ENCODE data around the gene INO80. TPM values are rescaled to one million over a fixed set of nuclear protein-coding genes. Genes with fewer than 3 reads are reported as not detected.

INO80 gene
- total RNA-seq, 4 donors from 2014 or later, result 29.4 to 45.9 (median 41.0) TPM

- peaks cover 57% of the 10 kb centered on the region for H3K4me1 ChIP-seq
- H3K9me3 ChIP-seq, result no peaks in the 10 kb centered on the region
- peak overlapping the region; percentile 65 for H3K4me3 ChIP-seq
- DNase-seq (ENCODE audit: low spot score in 2 of 2), result peak in 1 of 2 donors; percentile 73
- no peak overlapping the region for H3K27ac ChIP-seq
- H3K27me3 ChIP-seq, result peaks cover 75% of the 10 kb centered on the region
- TF ChIP-seq POLR2A (IDR thresholded peaks at IDR 0.05) (no peak), POLR2AphosphoS5 (IDR thresholded peaks at IDR 0.05) (no peak), EP300 (IDR thresholded peaks at IDR 0.05) (no peak)
- TF ChIP-seq, protein P1, sequence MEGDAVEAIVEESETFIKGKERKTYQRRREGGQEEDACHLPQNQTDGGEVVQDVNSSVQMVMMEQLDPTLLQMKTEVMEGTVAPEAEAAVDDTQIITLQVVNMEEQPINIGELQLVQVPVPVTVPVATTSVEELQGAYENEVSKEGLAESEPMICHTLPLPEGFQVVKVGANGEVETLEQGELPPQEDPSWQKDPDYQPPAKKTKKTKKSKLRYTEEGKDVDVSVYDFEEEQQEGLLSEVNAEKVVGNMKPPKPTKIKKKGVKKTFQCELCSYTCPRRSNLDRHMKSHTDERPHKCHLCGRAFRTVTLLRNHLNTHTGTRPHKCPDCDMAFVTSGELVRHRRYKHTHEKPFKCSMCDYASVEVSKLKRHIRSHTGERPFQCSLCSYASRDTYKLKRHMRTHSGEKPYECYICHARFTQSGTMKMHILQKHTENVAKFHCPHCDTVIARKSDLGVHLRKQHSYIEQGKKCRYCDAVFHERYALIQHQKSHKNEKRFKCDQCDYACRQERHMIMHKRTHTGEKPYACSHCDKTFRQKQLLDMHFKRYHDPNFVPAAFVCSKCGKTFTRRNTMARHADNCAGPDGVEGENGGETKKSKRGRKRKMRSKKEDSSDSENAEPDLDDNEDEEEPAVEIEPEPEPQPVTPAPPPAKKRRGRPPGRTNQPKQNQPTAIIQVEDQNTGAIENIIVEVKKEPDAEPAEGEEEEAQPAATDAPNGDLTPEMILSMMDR (IDR thresholded peaks at IDR 0.05), result no peak
- no peaks in the 10 kb centered on the region for H3K36me3 ChIP-seq
- WGBS, result 0% methylated on average over 6 of the region's 56 CpGs
Measured at GRCh38 chr15:40929660-40930429, 186.2 kb downstream of the INO80 start.

Other genes starting within 250 kb of the INO80 start
- 10 to 100 TPM; 46.9 to 96.3 (median 79.7) TPM for gene RHOV, start 242.0 kb downstream of the INO80 start, total RNA-seq
- 10 to 100 TPM; 15.0 to 24.9 (median 19.7) TPM for gene VPS18, start 221.8 kb downstream of the INO80 start, total RNA-seq
- 1 to 10 TPM in 3 of 4 donors, under 1 TPM in 1; 0.47 to 5.3 (median 2.6) TPM for gene DLL4, start 186.9 kb downstream of the INO80 start, total RNA-seq
- gene CHAC1, start 162.8 kb downstream of the INO80 start, total RNA-seq, result 1 to 10 TPM in 3 of 4 donors, not detected in 1; 2.6 to 10.0 (median 3.3) TPM
- under 1 TPM in 1 of 4 donors, not detected in 3; 0.32 TPM for gene EXD1, start 114.5 kb upstream of the INO80 start, total RNA-seq
- gene CHP1, start 115.0 kb upstream of the INO80 start, total RNA-seq, result 100 to 1,000 TPM; 103 to 187 (median 166) TPM
- 1 to 10 TPM in 3 of 4 donors, not detected in 1; 1.4 to 5.5 (median 2.2) TPM for gene OIP5, start 216.3 kb upstream of the INO80 start, total RNA-seq
- 10 to 100 TPM; 11.1 to 19.0 (median 15.9) TPM for gene NUSAP1, start 216.6 kb upstream of the INO80 start, total RNA-seq